ENCODE results near the gene DOC2A.
A peak's percentile ranks its signal among the peaks of the same experiment; 100 is the strongest.
"Not testable (repeated sequence)": the region's sequence is repeated elsewhere in the genome, so short reads cannot be mapped to it uniquely, and the experiment has no call there.

Gene DOC2A

GRCh38 chr16:30016555-30017276 is 5.9 kb upstream of the DOC2A start:
- H3K27ac ChIP-seq (ENCODE audit: insufficient read depth, low read depth, low read length, poor library complexity, severe bottlenecking): no peak overlapping the region
- no peak overlapping the region for H3K4me3 ChIP-seq (ENCODE audit: insufficient read depth, low read depth, low read length)
- 83 to 84% methylated on average over 8 of the region's 8 CpGs for WGBS, 2 experiments
- no peaks in the 10 kb centered on the region for H3K36me3 ChIP-seq (ENCODE audit: control insufficient read depth, insufficient read depth, low read length)
- no peaks in the 10 kb centered on the region for H3K9me3 ChIP-seq (ENCODE audit: control insufficient read depth, low read length)
- peaks cover 11% of the 10 kb centered on the region for H3K27me3 ChIP-seq (ENCODE audit: control insufficient read depth, insufficient read depth, low read length, poor library complexity, severe bottlenecking)
- H3K4me1 ChIP-seq (ENCODE audit: control insufficient read depth, insufficient read depth, low read length): no peaks in the 10 kb centered on the region

GRCh38 chr16:30015450-30015849 is 4.6 kb upstream of the DOC2A start:
- H3K4me1 ChIP-seq (ENCODE audit: control insufficient read depth, insufficient read depth, low read length); H3K27ac ChIP-seq (ENCODE audit: insufficient read depth, low read depth, low read length, poor library complexity, severe bottlenecking); H3K9me3 ChIP-seq (ENCODE audit: control insufficient read depth, low read length); H3K4me3 ChIP-seq (ENCODE audit: insufficient read depth, low read depth, low read length); H3K36me3 ChIP-seq (ENCODE audit: control insufficient read depth, insufficient read depth, low read length): not testable (repeated sequence)
- H3K27me3 ChIP-seq (ENCODE audit: control insufficient read depth, insufficient read depth, low read length, poor library complexity, severe bottlenecking): peaks cover 24% of the 10 kb centered on the region
- 87 to 92% methylated on average over 7 of the region's 7 CpGs for WGBS, 2 experiments

- H3K36me3 ChIP-seq (ENCODE audit: control insufficient read depth, insufficient read depth, low read length); H3K9me3 ChIP-seq (ENCODE audit: control insufficient read depth, low read length); H3K27ac ChIP-seq (ENCODE audit: insufficient read depth, low read depth, low read length, poor library complexity, severe bottlenecking); H3K4me3 ChIP-seq (ENCODE audit: insufficient read depth, low read depth, low read length): not testable (repeated sequence)
- Histone ChIP-seq H3K27me3 (ENCODE audit: control insufficient read depth, insufficient read depth, low read length, poor library complexity, severe bottlenecking) (peaks cover 37% of the 10 kb centered on the region), H3K4me1 (ENCODE audit: control insufficient read depth, insufficient read depth, low read length) (peaks cover 13% of the 10 kb centered on the region)
- WGBS, 2 experiments: 82 to 84% methylated on average over 14 of the region's 14 CpGs
These were observed 1.8 kb upstream of the DOC2A start for GRCh38 chr16:30012598-30012997.

GRCh38 chr16:30011714-30012504 is 1.1 kb upstream of the DOC2A start:
- H3K9me3 ChIP-seq (ENCODE audit: control insufficient read depth, low read length): no peaks in the 10 kb centered on the region
- H3K4me1 ChIP-seq (ENCODE audit: control insufficient read depth, insufficient read depth, low read length): peaks cover 13% of the 10 kb centered on the region
- no peaks in the 10 kb centered on the region for H3K36me3 ChIP-seq (ENCODE audit: control insufficient read depth, insufficient read depth, low read length)
- 12 to 13% methylated on average over 31 of the region's 31 CpGs for WGBS, 2 experiments
- no peak overlapping the region for H3K27ac ChIP-seq (ENCODE audit: insufficient read depth, low read depth, low read length, poor library complexity, severe bottlenecking)
- peak overlapping the region; percentile 54 for H3K4me3 ChIP-seq (ENCODE audit: insufficient read depth, low read depth, low read length)
- peaks cover 37% of the 10 kb centered on the region for H3K27me3 ChIP-seq (ENCODE audit: control insufficient read depth, insufficient read depth, low read length, poor library complexity, severe bottlenecking)

GRCh38 chr16:30009990-30010843 is 610 bp downstream of the DOC2A start:
- no peaks in the 10 kb centered on the region for H3K36me3 ChIP-seq (ENCODE audit: control insufficient read depth, insufficient read depth, low read length)
- H3K4me1 ChIP-seq (ENCODE audit: control insufficient read depth, insufficient read depth, low read length): peaks cover 13% of the 10 kb centered on the region
- peak overlapping the region; percentile 54 for H3K4me3 ChIP-seq (ENCODE audit: insufficient read depth, low read depth, low read length)
- 46% methylated on average over 34 of the region's 34 CpGs for WGBS, 2 experiments
- H3K9me3 ChIP-seq (ENCODE audit: control insufficient read depth, low read length): no peaks in the 10 kb centered on the region
- peaks cover 37% of the 10 kb centered on the region for H3K27me3 ChIP-seq (ENCODE audit: control insufficient read depth, insufficient read depth, low read length, poor library complexity, severe bottlenecking)
- no peak overlapping the region for H3K27ac ChIP-seq (ENCODE audit: insufficient read depth, low read depth, low read length, poor library complexity, severe bottlenecking)

GRCh38 chr16:30009085-30009862 is 1.6 kb downstream of the DOC2A start:
- Histone ChIP-seq H3K27ac (ENCODE audit: insufficient read depth, low read depth, low read length, poor library complexity, severe bottlenecking) (no peak overlapping the region), H3K27me3 (ENCODE audit: control insufficient read depth, insufficient read depth, low read length, poor library complexity, severe bottlenecking) (peaks cover 37% of the 10 kb centered on the region), H3K4me1 (ENCODE audit: control insufficient read depth, insufficient read depth, low read length) (peaks cover 13% of the 10 kb centered on the region), H3K4me3 (ENCODE audit: insufficient read depth, low read depth, low read length) (no peak overlapping the region), H3K36me3 (ENCODE audit: control insufficient read depth, insufficient read depth, low read length) (no peaks in the 10 kb centered on the region), H3K9me3 (ENCODE audit: control insufficient read depth, low read length) (no peaks in the 10 kb centered on the region)
- 68 to 72% methylated on average over 26 of the region's 26 CpGs for WGBS, 2 experiments

GRCh38 chr16:30007378-30007895 is 3.4 kb downstream of the DOC2A start:
- H3K27me3 ChIP-seq (ENCODE audit: control insufficient read depth, insufficient read depth, low read length, poor library complexity, severe bottlenecking): peaks cover 33% of the 10 kb centered on the region
- H3K27ac ChIP-seq (ENCODE audit: insufficient read depth, low read depth, low read length, poor library complexity, severe bottlenecking): no peak overlapping the region
- H3K4me1 ChIP-seq (ENCODE audit: control insufficient read depth, insufficient read depth, low read length): peaks cover 13% of the 10 kb centered on the region
- no peaks in the 10 kb centered on the region for H3K36me3 ChIP-seq (ENCODE audit: control insufficient read depth, insufficient read depth, low read length)
- 85 to 90% methylated on average over 11 of the region's 11 CpGs for WGBS, 2 experiments
- H3K4me3 ChIP-seq (ENCODE audit: insufficient read depth, low read depth, low read length): no peak overlapping the region
- H3K9me3 ChIP-seq (ENCODE audit: control insufficient read depth, low read length): no peaks in the 10 kb centered on the region

- 92% methylated on average over 34 of the region's 34 CpGs for WGBS, 2 experiments
- no peak overlapping the region for H3K4me3 ChIP-seq (ENCODE audit: insufficient read depth, low read depth, low read length)
- H3K36me3 ChIP-seq (ENCODE audit: control insufficient read depth, insufficient read depth, low read length): no peaks in the 10 kb centered on the region
- H3K27ac ChIP-seq (ENCODE audit: insufficient read depth, low read depth, low read length, poor library complexity, severe bottlenecking): no peak overlapping the region
- H3K4me1 ChIP-seq (ENCODE audit: control insufficient read depth, insufficient read depth, low read length): peaks cover 13% of the 10 kb centered on the region
- peaks cover 27% of the 10 kb centered on the region for H3K27me3 ChIP-seq (ENCODE audit: control insufficient read depth, insufficient read depth, low read length, poor library complexity, severe bottlenecking)
- H3K9me3 ChIP-seq (ENCODE audit: control insufficient read depth, low read length): no peaks in the 10 kb centered on the region
These were observed 4.0 kb downstream of the DOC2A start for GRCh38 chr16:30006659-30007377.

GRCh38 chr16:30006095-30006473 is 4.7 kb downstream of the DOC2A start:
- WGBS, 2 experiments: 94 to 95% methylated on average over 18 of the region's 18 CpGs
- H3K4me3 ChIP-seq (ENCODE audit: insufficient read depth, low read depth, low read length): no peak overlapping the region
- no peak overlapping the region for H3K27ac ChIP-seq (ENCODE audit: insufficient read depth, low read depth, low read length, poor library complexity, severe bottlenecking)
- H3K9me3 ChIP-seq (ENCODE audit: control insufficient read depth, low read length): no peaks in the 10 kb centered on the region
- no peaks in the 10 kb centered on the region for H3K36me3 ChIP-seq (ENCODE audit: control insufficient read depth, insufficient read depth, low read length)
- peaks cover 20% of the 10 kb centered on the region for H3K27me3 ChIP-seq (ENCODE audit: control insufficient read depth, insufficient read depth, low read length, poor library complexity, severe bottlenecking)
- H3K4me1 ChIP-seq (ENCODE audit: control insufficient read depth, insufficient read depth, low read length): peaks cover 13% of the 10 kb centered on the region

All from ectodermal cell (in vitro differentiated cells).